ENCODE measurements around the gene SLC15A3.

The SLC15A3 gene

GRCh38 chr11:60985501-60985900 lies 33.5 kb upstream of the SLC15A3 start:
- TF ChIP-seq ZFX (IDR thresholded peaks at IDR 0.05) (no peak), CTCF (conservative IDR thresholded peaks at IDR 0.05) (no peak)
- no peak overlapping the region for H3K27ac ChIP-seq

DNA sequence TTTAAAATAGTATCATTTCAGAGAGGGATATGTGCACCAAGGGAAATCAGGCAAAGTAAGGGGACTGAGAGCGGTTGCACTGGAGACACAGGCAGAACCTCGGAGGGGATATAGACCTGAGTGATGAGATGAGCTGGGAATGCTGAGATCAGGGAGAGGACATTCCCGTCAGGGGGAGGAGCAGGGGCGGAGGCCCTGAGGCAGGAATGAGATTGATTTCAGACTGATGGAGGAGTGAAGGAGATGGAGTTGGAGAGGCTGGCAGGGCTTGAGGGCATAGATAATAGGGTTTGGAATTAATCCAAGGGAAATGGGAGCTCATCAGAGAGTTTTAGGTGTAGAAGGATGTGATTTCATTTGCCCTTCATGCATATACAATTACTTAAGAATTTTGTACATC lies 32.7 kb upstream of the SLC15A3 start:
- TF ChIP-seq ZFX (IDR thresholded peaks at IDR 0.05) (no peak), CTCF (conservative IDR thresholded peaks at IDR 0.05) (no peak)

GRCh38 chr11:60984149-60984548 lies 32.2 kb upstream of the SLC15A3 start:
- H3K27ac ChIP-seq: no peak overlapping the region
- TF ChIP-seq CTCF (conservative IDR thresholded peaks at IDR 0.05) (no peak), ZFX (IDR thresholded peaks at IDR 0.05) (no peak)

More for the DNA sequence above, 32.7 kb upstream of the SLC15A3 start:
- H3K27ac ChIP-seq: no peak overlapping the region

- H3K27ac ChIP-seq: no peak overlapping the region
- no peak for TF ChIP-seq CTCF (conservative IDR thresholded peaks at IDR 0.05)
- no peak for TF ChIP-seq ZFX (IDR thresholded peaks at IDR 0.05)
Observed at GRCh38 chr11:60982184-60982583, 30.2 kb upstream of the SLC15A3 start.

GRCh38 chr11:60981515-60981914 lies 29.5 kb upstream of the SLC15A3 start:
- TF ChIP-seq CTCF (conservative IDR thresholded peaks at IDR 0.05) (no peak), ZFX (IDR thresholded peaks at IDR 0.05) (no peak)
- no peak overlapping the region for H3K27ac ChIP-seq

- no peak overlapping the region for H3K27ac ChIP-seq
Observed at GRCh38 chr11:60978546-60979380, 26.8 kb upstream of the SLC15A3 start.

More at GRCh38 chr11:60978546-60979380, 26.8 kb upstream of the SLC15A3 start:
- TF ChIP-seq ZFX (IDR thresholded peaks at IDR 0.05) (no peak), CTCF (conservative IDR thresholded peaks at IDR 0.05) (no peak)

Measured in C4-2B (cell line).